Panc1 (cell line): ENCODE results near the gene ARHGAP20.

Source experiments
- CTCF ChIP-seq: fragments of 450-650 bp; IDR thresholded peaks from 2 replicates; pipeline ENCODE4 v1.5.1; 2017; ENCODE audit warnings: mild to moderate bottlenecking
- REST ChIP-seq, 2 experiments: IDR thresholded peaks; 2 replicates each; pipeline ENCODE4 v1.6.1; 2011 to 2012; ENCODE audit warnings: low read depth in 2 of 2, control low read depth in 1 of 2, low read length in 1 of 2, mild to moderate bottlenecking in 1 of 2, moderate library complexity in 1 of 2; ENCODE audit not compliant: insufficient read depth in 1 of 2
- SIN3A ChIP-seq: IDR thresholded peaks from 2 replicates; pipeline ENCODE4 v1.6.1; 2012; ENCODE audit warnings: low read depth, mild to moderate bottlenecking, low read length, moderate library complexity, borderline replicate concordance; ENCODE audit not compliant: insufficient read depth

GRCh38 chr11:110598725-110599124 lies 113.5 kb downstream of the ARHGAP20 start:
- TF ChIP-seq CTCF = no peak
- TF ChIP-seq SIN3A = no peak
- TF ChIP-seq REST (IDR thresholded peaks at IDR 0.05; ENCODE audit: insufficient read depth in 1 of 2, low read depth in 2 of 2, low read length in 1 of 2) = no peak
